ENCODE measurements around the gene TNRC6C. TPM values are rescaled to one million over a fixed set of nuclear protein-coding genes. Genes with fewer than 3 reads are reported as not detected.

TNRC6C gene
- polyA plus RNA-seq, 1 donor from 2014 or later, result 3.0 TPM

DNA sequence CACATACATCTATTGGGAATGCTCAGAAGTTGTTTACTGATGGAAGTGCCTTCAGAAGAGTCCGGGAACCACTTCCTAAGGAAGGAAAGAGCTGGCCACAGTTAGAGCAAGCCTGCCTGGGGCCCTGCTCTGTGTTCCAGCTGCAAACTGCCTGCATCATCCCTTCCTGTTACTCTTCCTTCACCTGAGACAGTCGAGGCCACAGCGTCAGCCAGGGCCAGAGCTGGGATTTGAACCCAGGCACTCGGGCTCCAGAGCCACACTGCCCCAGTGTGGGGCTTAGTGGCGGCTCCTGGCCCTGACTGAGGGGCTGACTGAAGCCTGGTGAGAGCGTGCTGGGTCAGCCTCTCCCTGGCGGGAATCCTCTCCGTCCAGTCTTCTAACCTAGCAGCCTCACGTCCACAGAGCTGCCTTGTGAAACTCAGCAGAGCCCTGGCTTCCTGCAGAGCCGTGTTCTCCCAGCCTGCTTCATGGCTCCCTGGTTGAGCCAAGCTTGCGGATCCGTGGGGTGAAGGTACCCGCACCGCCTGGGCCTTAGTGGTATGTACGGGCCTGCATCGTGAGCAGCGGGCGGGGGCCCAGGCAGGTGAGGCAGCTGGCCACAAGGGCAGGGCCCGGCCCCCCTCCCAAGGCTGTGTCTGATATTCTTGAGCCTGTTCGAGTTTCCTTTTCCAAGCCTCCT is 183.1 kb downstream of the TNRC6C start:
- peak overlapping the region in 1 of 3 donors; percentile 63 for H3K27ac Mint-ChIP-seq
- H3K36me3 Mint-ChIP-seq, result peaks cover 9% of the 10 kb centered on the region
- H3K9me3 Mint-ChIP-seq, result no peaks in the 10 kb centered on the region
- H3K4me3 Mint-ChIP-seq, result peak overlapping the region in 2 of 4 donors; percentile 28 to 71
- peaks cover 22 to 50% (median 50%) of the 10 kb centered on the region in 3 donors for H3K4me1 Mint-ChIP-seq
- no peaks in the 10 kb centered on the region for H3K27me3 Mint-ChIP-seq

DNA sequence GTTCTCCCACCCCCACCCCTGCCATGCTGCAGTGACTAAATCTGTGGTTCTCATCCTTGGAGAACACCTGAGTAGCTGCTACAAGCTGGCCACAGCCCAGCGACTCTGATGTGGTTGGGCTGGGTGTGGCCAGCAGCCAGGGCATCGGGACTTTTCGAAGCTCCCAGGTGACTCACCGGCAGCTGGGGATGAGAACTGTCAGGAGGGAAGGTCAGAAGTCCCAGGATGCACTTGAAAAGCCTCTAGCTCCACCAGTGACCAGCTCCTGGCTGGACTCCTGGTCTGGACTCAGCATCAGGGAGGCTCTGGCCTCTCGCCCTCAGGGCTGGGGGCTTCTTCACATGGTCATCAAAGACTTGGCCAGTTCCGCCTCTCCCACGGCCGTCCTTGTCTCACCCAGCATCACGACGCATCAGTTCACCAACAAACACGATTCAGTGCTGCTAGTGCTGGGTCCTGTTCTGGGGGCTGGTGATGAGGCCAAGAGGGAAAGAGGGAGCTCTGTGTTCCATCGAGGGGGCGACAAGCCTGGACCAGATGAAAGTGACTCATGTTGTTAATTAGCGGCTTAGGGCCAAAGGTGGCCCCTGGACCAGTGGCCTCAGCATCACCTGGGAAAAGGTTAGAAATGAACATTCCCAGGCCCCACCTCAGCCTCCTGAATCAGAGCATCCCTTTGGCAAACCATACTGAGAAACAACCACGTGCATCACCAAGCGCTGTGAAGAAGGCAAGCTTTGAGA is 183.8 kb downstream of the TNRC6C start:
- Mint-ChIP-seq H3K36me3 (peaks cover 7% of the 10 kb centered on the region), H3K4me3 (peak overlapping the region in 2 of 4 donors; percentile 67 to 71), H3K9me3 (no peaks in the 10 kb centered on the region), H3K27ac (peak overlapping the region in 2 of 3 donors; percentile 39 to 89), H3K27me3 (no peaks in the 10 kb centered on the region), H3K4me1 (peaks cover 21 to 49% (median 49%) of the 10 kb centered on the region in 3 donors)

DNA sequence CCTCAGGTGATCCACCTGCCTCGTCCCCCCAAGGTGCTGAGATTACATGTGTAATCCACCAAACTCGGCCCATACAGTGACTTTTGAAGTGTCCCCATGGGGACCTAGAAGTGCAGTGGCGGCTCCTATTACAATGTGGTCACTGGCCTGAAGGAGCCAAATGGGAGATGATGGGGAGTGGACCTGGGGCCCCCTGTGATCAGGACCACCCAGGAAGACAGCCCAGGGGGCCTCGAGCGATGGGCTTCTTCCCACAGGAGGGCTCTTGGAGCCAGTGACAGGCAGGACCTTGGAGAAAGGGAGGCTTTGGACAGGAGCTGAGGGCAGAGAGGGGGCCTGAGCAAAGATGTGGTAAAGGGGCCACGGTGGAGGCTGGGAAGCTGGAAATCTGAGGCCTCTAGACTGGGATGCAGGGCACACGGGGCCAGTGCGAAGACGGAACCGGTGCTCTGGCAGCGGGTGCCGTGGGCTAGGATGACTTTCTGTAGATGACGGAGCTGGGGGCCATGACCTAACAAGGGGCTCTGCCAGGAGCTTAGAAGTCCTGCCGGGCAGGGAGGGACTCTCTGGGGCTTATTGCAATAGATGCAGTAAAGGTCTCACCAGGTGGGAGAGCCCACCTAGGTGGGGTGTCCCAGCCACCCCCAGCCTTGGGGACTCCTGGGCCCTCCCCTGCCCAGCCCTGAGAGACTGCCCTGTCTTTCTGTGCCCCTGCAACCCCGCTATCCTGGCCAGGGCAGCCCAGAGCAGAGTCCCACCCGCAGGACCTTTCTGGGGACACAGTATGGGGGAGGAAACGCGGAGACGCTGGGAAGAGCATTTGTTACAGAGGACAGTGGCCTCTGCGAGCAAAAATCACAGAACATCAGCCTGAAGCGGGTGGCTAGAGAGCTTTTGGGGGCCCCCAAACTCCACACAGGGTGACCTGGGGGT is 185.0 kb downstream of the TNRC6C start:
- no peaks in the 10 kb centered on the region for H3K9me3 Mint-ChIP-seq
- H3K27me3 Mint-ChIP-seq, result no peaks in the 10 kb centered on the region
- peak overlapping the region in 2 of 4 donors; percentile 37 to 58 for H3K4me3 Mint-ChIP-seq
- H3K4me1 Mint-ChIP-seq, result peaks cover 26 to 51% (median 49%) of the 10 kb centered on the region in 3 donors
- peaks cover 5% of the 10 kb centered on the region for H3K36me3 Mint-ChIP-seq
- H3K27ac Mint-ChIP-seq, result peak overlapping the region; percentile 31 to 94 (median 89)

DNA sequence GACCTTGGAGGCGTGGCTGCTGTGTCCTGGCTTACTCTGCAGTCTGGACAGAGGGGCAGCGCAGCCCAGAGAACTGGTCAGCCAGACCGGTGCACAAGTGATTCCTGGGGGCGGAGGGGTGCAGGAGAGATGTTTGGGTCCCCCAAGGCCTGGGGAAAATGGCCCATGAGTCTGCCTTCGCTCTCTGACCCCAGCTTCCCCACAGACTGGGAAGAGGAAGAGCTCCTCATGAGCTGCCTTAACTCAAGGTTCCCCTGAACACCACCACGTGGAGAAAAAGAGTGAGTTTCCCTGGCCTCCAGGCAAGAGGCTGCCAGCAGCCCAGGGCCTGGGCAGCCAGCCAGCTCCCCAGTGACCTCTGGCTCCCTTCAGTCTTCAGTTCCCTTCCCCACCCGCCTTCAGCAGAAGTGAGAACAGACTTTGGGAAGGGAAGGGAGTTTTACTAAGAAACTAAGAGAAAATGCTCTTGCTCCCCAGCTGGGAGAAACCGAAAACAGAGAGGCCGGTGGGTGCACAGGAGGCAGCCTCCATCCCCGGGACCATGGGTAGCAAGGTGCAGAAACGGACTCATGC is 185.7 kb downstream of the TNRC6C start:
- H3K36me3 Mint-ChIP-seq, result peaks cover 5% of the 10 kb centered on the region
- no peaks in the 10 kb centered on the region for H3K27me3 Mint-ChIP-seq
- H3K4me3 Mint-ChIP-seq, result peak overlapping the region in 2 of 4 donors; percentile 43 to 73
- H3K4me1 Mint-ChIP-seq, result peaks cover 30 to 53% (median 49%) of the 10 kb centered on the region in 3 donors
- no peaks in the 10 kb centered on the region for H3K9me3 Mint-ChIP-seq
- peak overlapping the region; percentile 59 to 94 (median 89) for H3K27ac Mint-ChIP-seq

DNA sequence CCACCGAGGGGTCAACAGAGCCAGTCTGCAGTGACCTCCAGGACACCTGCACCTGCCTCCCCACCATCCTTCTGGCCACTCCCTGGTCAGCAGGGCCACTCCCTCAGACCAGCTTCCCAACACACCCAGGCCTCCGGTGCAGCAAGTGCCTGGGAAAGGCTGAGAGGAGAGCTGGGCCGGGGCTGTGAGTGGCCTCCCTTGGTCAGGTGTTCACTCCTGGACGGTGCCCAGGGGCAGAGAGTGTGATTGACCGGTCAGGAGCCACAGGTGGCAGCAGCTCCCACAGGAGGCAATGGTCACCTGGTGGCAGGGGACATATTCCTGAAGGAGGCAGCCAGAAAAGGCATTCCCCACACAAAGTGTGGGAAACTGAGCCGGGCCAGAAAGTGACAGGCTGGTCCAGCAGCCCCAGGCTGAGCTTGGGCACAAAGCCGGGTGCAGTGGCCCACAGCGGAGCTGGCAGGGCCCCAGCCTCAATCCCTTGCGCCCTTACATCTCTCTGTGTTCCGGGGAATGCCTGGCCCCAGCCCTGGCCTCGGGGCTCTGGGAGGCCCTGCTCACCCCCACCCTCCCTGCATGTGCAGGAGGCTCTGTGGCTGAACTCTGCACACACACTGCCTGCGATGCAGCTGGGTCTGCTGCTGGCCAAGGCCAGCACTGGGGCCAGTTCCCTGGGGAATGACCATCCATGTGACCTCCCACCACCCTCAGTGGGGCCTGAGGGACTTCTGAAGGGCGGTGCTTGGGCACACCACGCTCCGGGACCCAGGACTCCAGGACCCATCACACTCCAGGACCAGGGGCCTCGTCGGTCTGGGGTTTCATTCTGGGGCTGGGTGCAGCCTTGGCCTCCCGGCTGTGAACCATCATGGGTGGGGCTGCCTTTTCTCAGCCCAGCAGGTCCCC is 186.5 kb downstream of the TNRC6C start:
- no peaks in the 10 kb centered on the region for H3K9me3 Mint-ChIP-seq
- peaks cover 4% of the 10 kb centered on the region for H3K36me3 Mint-ChIP-seq
- no peaks in the 10 kb centered on the region for H3K27me3 Mint-ChIP-seq
- no peak overlapping the region for H3K4me3 Mint-ChIP-seq
- peaks cover 30 to 54% (median 47%) of the 10 kb centered on the region in 3 donors for H3K4me1 Mint-ChIP-seq
- peak overlapping the region; percentile 78 to 94 (median 89) for H3K27ac Mint-ChIP-seq

DNA sequence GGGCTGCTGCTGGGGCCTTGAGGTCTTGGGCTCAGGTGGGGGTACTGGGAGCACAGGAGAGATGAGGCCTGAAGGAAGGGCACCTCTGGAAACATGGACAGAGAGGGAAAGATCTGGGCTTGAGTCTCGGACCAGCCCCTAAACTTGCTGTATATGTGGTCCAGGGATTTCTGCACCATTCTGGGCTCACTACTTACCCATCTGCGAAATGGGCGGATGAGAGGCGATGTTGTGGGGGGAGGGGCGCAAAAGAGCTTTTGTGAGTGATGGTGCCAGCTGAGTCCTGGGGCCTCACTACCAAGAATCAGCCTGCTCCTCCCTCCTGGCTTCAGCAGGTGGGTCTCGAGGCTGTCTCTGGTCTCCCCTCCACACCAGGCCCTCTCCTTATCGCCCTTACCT is 188.0 kb downstream of the TNRC6C start:
- Mint-ChIP-seq H3K4me1 (peaks cover 25 to 52% (median 41%) of the 10 kb centered on the region in 3 donors), H3K4me3 (peak overlapping the region in 3 of 4 donors; percentile 33 to 55 (median 55)), H3K9me3 (no peaks in the 10 kb centered on the region), H3K27ac (peak overlapping the region; percentile 89 to 98 (median 98)), H3K36me3 (no peaks in the 10 kb centered on the region), H3K27me3 (no peaks in the 10 kb centered on the region)

DNA sequence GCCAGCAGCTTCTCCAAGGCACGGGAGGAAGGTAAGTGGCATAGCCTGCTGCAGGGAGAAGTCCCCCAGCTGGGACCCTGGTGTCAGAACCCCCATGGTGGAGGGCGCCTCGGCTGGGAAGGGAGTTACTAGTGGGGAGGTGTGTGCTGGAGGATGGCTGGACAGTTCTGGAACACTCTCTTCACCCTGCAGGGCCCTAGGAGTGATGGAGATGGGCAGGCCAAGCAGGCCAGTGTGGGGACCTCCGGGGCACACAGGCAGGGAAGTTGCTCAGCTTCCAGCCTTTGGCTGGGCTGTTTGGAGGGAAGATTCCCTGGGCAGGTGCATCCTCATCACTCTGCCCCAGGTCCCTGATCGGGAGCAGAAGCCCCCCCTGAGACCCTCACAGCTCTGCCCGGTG is 188.4 kb downstream of the TNRC6C start:
- peaks cover 25 to 53% (median 41%) of the 10 kb centered on the region in 3 donors for H3K4me1 Mint-ChIP-seq
- peak overlapping the region; percentile 89 to 98 (median 98) for H3K27ac Mint-ChIP-seq
- no peaks in the 10 kb centered on the region for H3K9me3 Mint-ChIP-seq
- no peaks in the 10 kb centered on the region for H3K36me3 Mint-ChIP-seq
- H3K4me3 Mint-ChIP-seq, result peak overlapping the region in 3 of 4 donors; percentile 55 to 60 (median 55)
- no peaks in the 10 kb centered on the region for H3K27me3 Mint-ChIP-seq

DNA sequence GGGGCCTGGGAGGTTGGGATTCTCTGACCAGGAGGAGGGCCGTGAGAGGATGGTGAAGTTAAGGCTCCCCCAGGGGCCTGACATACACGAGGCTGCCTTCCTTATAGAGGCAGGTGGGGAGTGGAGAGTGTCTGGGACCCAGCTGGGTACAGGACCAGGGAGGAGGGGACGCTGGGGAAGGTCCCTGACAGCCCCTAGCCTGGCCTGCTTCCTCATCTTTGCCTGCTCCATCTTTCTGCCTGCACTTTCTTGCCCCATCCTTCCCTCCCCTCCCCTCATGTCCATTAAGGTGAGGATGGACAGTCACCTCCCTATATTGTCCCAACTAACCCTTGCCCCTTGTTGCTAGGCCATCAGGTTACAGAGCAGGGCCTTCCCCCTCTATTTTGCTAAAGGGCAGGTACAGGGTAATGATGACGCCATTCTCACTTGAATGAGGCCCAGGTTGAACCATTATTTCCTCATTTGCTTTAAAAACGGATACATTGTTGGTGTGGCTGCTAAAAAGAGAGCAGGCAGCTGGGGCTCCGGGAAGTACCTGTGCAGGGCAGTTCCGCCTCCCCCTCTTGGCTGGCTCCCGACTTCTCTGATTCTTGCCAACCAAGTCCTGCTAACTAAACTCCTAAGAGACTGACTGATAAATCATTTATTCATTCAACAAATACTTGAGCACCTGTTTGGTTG is 189.0 kb downstream of the TNRC6C start:
- H3K4me1 Mint-ChIP-seq, result peaks cover 25 to 48% (median 37%) of the 10 kb centered on the region in 3 donors
- H3K9me3 Mint-ChIP-seq, result no peaks in the 10 kb centered on the region
- H3K36me3 Mint-ChIP-seq, result no peaks in the 10 kb centered on the region
- peak overlapping the region; percentile 8 to 85 (median 68) for H3K4me3 Mint-ChIP-seq
- peak overlapping the region; percentile 89 to 98 (median 98) for H3K27ac Mint-ChIP-seq
- H3K27me3 Mint-ChIP-seq, result no peaks in the 10 kb centered on the region

DNA sequence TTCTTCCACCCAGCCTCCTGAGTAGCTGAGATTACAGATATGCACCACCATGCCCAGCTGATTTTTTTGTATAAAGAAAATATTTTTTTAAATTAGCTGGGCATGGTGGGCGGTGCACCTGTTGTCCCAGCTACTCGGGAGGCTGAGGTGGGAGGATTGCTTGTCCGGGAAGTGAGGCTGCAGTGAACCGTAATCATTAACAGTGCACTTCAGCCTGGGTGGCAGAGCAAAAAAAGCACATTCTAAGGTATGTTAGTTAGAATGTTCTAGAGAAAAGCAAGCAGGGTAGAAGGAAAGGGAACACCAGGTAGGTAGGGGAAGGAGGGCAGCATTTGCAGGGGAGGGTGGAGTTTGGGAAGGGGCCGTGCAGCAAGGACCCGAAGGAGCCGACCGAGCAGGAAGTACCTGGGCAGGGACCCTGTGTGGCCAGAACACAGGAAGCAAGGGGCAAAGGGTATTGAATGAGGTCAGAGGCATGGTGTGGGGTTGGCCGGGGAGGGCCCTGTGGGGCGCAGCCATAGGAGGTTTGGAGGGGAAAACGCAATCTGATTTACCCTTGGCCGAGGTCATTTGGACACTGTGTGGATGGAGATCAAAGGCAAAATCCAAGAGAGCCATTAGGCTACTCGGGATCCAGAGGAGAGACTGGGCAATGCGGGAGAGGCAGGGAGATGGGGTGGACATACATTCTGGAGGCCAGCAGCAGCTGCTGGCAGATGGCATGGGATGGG is 189.9 kb downstream of the TNRC6C start:
- H3K36me3 Mint-ChIP-seq, result no peaks in the 10 kb centered on the region
- H3K9me3 Mint-ChIP-seq, result no peaks in the 10 kb centered on the region
- H3K4me3 Mint-ChIP-seq, result peak overlapping the region; percentile 1 to 85 (median 54)
- H3K27me3 Mint-ChIP-seq, result no peaks in the 10 kb centered on the region
- H3K27ac Mint-ChIP-seq, result peak overlapping the region; percentile 88 to 98 (median 89)
- peaks cover 29 to 43% (median 34%) of the 10 kb centered on the region in 3 donors for H3K4me1 Mint-ChIP-seq

DNA sequence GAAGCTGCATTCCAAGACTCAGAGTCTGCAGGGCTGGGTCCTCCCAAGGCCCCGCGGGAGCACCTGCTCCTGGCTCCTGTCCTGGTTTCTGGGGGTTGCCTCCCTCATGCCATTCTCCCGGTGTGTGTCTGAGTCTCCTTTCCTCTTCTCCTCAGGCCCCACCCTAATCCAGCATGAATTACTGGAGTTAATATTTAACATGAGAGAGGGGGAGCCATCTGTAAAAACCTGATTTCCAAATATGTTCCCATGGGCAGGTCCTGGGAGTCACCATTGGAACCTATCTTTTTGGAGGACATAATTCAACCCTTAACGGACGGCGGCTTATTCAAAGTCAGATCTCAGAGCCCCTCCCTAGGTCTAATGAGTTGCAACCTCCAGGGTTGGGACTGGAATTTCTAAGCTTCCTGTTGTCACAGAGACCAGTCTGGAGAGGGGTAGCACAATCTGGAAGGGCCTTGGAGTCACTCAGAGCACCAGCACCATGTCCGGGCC is 193.1 kb downstream of the TNRC6C start:
- no peaks in the 10 kb centered on the region for H3K27me3 Mint-ChIP-seq
- no peaks in the 10 kb centered on the region for H3K36me3 Mint-ChIP-seq
- H3K9me3 Mint-ChIP-seq, result no peaks in the 10 kb centered on the region
- peak overlapping the region in 1 of 3 donors; percentile 67 for H3K27ac Mint-ChIP-seq
- peaks cover 28 to 43% (median 30%) of the 10 kb centered on the region in 3 donors for H3K4me1 Mint-ChIP-seq
- no peak overlapping the region for H3K4me3 Mint-ChIP-seq

DNA sequence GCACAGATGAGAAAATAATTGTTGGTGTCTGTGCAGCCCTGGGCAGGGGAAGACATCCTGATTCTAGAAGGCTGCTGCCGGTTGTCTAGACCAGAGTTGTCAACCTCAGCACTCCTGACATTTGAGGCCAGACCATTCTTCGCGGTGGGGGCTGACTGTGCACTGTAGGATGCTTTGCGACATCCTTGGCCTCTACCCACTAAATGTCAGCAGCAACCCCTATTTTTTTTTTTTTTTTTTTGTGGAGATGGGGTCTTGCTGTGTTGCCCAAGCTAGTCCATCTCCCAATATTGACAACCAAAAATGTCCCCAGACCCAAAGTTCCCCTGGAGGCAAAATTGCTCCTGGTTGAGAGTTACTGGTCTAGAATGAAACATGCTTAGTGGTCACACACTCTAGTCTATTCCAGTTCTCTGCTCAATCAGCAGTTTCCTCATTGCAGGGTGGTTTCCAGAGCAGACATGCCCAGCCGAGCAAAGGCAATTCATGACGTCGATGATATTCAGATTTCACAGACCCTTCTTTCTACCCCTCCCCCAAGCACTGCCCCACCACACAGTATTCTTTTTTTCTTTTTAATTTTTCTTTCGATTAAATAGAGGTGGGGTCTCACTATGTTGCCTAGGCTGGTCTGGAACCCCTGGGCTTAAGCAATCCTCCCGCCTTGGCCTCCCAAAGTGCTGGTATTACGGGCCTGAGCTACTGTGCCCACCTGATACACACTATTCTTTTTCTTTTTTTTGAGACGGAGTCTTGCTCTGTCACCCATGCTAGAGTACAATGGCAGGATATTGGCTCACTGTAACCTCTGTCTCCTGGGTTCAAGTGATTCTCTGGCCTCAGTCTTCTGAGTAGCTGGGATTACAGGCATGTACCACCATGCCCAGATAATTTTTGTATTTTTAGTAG is 196.7 kb downstream of the TNRC6C start:
- Mint-ChIP-seq H3K9me3 (no peaks in the 10 kb centered on the region), H3K4me1 (peaks cover 23 to 34% (median 24%) of the 10 kb centered on the region in 3 donors), H3K4me3 (peak overlapping the region; percentile 39 to 77 (median 56)), H3K36me3 (no peaks in the 10 kb centered on the region), H3K27me3 (peaks cover 1% of the 10 kb centered on the region), H3K27ac (peak overlapping the region; percentile 82 to 94 (median 94))
